SW 1271 (cell line): ENCODE measurements around the gene PHKG1.
"Not testable (repeated sequence)": the region's sequence is repeated elsewhere in the genome, so short reads cannot be mapped to it uniquely, and the experiment has no call there.

ENCODE experiments used
- DNase-seq, 2 experiments: peaks; one replicate each; lab custom pipeline; 2025; lab: John Stamatoyannopoulos, UW

PHKG1 gene

GRCh38 chr7:56045758-56046157 lies 47.0 kb downstream of the PHKG1 start:
- not testable (repeated sequence) for DNase-seq

DNA sequence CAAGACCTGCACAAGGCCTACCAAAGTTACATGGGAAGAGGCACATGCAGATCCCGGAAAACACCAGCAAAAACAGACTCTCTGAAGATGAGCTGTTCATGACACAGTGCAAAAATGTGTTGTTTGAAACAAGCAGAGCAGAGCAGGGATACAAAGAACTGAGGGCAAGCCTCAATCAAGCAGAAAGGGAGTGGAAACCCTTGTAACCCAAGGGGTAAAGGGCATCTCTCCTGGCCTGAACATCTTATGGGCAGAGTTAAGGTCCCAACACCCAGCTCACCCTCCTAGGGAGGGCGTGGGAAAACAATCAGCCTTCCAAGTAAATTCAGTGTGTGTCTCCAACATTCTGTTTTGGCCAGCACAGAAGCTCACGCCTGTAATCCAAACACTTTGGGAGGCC lies 52.0 kb downstream of the PHKG1 start:
- DNase-seq: no peak

DNA sequence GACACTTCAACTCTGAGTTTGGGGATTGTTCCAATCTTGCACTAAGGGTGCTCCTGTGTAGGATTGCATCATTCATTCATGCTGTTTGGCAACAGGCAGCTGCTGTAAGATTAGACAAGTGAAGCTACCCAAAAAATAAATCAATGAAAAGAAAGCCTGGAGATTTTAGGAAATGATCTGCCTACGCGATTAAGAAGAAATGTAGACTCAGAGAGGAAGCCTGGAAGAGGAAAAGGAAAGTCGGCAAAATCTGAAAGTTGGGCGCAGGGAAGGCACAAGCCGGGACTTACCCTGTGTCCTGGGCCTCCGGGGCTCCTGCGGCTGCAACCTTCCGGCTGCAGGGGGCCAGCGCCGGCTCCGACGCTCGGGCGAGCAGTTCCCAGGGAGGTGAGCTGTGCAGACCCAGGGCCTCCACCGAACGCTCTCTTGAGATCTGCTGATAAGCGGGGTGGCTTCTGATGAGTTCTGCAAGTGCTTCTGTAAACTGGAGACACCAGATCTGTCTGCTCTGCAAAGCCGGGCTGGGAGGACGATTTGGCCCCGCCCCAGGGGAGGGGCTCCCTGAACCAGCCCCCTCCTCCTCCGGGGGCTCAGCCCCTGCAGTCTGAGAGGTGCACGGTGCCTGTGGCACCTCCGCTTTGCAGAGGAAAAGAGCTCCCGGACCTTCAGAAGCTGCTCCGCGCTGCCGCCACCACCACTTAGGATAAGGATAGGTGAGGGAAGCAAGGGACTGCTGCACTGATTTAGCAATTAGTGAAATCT lies 58.9 kb downstream of the PHKG1 start:
- peak; percentile 23 to 52 for DNase-seq

DNA sequence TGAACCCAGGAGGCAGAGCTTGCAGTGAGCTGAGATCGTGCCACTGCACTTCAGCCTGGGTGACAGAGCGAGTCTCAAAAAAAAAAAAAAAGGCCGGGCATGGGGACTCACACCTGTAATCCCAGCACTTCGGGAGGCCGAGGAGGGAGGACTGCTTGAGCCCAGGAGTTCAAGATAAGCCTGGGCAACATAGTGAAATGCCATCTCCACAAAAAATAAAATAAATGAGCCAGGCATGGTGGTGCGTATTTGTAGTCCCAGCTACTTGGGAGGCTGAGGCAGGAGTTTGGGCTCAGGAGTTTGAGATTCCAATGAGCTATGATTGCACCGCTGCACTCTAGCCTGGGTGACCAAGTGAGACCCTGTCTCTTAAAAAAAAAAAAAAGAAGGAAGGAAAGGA lies 60.2 kb downstream of the PHKG1 start:
- DNase-seq: not testable (repeated sequence)

- not testable (repeated sequence) for DNase-seq
Observed at GRCh38 chr7:56031556-56031955, 61.2 kb downstream of the PHKG1 start.

DNA sequence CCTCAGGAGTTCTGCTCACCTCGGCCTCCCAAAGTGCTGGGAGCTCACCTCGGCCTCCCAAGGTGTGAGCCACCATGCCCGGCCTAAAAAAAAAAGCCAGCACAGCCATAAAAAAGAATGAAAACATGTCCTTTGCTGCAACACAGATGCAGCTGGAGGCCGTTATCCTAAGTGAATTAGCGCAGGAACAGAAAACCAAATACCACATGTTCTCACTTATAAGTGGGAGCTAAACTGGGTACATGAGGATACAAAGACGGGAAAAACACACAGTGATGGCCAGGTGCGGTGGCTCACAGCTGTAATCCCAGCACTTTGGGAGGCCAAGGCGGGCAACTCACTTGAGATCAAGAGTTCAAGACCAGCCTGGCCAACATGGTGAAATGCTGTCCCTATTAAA lies 62.4 kb downstream of the PHKG1 start:
- DNase-seq: no peak
